Measurements from ENCODE around the gene CAPN2.

DNA sequence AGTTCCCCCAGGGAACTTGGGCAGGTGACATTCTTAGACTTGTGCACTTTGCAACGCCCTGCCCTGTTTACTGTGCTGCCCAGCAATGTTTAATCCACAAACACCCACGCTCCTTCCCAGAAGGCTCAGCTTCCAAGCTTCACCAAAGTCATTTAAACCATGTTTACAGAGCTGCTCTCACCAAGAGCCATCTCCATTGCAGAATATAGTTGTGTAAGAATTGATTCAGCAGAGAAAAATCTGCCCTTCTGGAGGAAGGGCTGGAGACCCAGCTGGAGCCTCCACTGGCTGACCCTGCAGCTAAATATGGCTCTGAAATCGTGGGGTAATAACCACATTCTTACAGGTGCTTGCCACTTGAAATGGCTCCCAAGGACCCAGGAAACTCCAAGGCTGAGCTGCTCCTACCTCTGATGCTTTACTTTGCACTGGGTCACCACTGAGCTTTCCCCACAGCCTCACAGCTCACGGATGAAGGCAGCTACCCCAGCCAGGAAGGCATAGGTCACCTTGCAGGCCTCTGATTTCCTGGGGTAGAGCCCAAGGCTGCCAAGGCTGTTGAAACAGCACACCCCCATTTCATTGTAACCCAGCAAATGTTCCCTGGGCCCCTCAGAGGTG lies 8.7 kb downstream of the CAPN2 start:
- TF ChIP-seq, protein P1, sequence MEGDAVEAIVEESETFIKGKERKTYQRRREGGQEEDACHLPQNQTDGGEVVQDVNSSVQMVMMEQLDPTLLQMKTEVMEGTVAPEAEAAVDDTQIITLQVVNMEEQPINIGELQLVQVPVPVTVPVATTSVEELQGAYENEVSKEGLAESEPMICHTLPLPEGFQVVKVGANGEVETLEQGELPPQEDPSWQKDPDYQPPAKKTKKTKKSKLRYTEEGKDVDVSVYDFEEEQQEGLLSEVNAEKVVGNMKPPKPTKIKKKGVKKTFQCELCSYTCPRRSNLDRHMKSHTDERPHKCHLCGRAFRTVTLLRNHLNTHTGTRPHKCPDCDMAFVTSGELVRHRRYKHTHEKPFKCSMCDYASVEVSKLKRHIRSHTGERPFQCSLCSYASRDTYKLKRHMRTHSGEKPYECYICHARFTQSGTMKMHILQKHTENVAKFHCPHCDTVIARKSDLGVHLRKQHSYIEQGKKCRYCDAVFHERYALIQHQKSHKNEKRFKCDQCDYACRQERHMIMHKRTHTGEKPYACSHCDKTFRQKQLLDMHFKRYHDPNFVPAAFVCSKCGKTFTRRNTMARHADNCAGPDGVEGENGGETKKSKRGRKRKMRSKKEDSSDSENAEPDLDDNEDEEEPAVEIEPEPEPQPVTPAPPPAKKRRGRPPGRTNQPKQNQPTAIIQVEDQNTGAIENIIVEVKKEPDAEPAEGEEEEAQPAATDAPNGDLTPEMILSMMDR (IDR thresholded peaks at IDR 0.05): no peak
- TF ChIP-seq POLR2A (IDR thresholded peaks at IDR 0.05): no peak

Measured in testis (tissue), 2 donors.